DMS153 (cell line): ENCODE results near the gene BACH2.

Experiments used
- DNase-seq: peaks from one replicate; lab custom pipeline; 2025; lab: John Stamatoyannopoulos, UW

Gene BACH2

GRCh38 chr6:90277302-90278011 is 19.2 kb downstream of the BACH2 start:
- no peak for DNase-seq

DNA sequence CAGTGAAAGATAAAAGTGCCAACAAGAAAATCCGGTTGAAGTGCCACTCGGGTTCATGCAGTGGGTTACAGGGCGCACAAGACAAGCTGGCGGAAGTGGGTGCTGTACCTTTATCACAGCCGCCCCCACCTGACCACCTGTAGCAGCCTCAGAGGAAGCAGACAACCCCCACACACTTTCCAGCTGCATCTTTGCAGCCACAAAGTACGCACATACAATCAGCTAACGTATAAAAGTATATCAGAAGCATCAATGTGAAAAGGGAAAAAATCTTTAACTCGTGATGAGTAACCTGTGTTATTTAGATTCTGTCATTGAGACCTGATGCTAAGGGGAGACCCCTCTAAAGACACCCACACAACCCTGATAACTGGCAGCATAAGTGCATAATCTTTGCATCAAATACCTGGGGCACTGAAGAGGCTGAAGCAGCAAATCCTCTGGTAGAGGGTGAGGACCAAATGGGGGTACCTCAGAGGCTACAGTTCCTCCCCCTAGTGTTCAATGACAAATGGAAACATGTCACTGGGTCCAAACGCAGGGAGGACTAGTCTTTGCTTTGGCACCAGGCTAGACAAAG is 22.1 kb downstream of the BACH2 start:
- DNase-seq = no peak

DNA sequence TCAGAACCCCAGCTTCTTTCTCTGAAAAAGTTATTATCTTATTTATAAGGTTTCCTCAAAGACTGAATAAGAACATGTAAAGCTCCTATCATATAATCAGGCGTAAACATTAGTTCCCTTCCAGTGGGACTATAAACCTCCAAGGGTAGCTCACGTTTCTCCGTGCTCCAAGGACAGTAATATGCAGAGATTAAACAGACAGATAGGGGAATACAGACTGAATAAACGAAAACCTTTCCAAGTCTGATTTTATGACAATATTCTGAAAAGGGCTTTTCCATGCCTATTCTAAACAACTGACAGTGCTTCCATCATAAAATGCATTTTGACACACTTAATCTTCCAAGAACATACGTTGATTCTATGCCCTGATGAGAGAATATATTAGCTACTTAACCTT is 22.8 kb downstream of the BACH2 start:
- no peak for DNase-seq

DNA sequence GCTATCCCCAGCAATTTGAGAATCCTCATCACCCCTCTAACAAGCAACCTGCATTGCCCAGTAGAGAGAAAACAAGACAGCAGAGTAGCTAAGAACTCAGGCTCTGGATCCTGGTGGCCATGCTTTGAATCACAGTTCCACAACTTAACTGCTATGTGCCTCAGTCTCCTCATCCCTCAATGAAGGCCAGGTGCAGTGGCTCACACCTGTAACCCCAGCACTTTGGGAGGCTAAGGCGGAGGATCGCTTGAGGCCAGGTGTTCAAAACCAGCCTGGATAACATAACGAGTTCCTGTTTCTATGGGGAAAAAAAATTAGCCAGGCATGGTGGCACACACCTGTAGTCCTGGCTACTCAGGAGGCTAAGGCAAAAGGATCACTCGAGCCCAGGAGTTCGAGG is 23.7 kb downstream of the BACH2 start:
- no peak for DNase-seq

DNA sequence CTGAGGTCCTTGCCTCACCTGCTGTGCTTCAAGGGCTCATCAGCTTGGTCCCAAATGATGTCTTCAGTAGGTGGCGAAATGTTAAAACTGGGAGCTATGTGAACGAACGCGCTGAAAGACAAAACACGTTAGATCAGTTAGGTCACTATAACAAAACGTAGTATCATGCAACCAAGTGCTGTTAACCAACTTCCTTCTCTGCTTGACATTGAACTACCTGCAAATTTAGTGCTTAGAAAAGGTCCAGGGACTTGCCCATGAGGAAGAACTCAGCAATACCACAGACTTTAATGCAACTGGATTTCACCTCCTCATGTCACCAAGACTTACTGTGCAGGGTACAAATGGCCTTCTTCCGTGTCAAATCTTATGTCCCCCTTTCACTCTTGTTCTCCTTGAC is 24.8 kb downstream of the BACH2 start:
- DNase-seq = no peak

DNA sequence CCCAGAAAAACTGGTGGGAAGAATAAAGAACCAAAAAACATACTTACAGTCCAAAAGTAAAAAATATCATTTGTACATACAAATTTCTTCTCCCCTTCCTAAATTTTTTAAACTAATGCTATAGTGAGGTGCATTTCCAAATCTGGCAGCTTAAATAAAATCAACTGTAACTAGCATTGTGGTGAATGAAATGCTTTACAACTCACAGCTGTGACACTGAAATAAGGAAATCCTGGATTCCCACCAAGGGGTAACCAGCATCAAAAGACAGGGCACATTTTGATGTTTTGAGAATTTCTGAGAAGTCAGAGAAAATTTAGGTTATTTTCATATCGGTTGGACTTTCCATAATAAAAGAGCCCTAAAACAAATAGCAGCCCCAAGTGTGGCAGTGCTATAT is 27.3 kb downstream of the BACH2 start:
- DNase-seq = no peak

GRCh38 chr6:90268178-90268577 is 28.5 kb downstream of the BACH2 start:
- no peak for DNase-seq

DNA sequence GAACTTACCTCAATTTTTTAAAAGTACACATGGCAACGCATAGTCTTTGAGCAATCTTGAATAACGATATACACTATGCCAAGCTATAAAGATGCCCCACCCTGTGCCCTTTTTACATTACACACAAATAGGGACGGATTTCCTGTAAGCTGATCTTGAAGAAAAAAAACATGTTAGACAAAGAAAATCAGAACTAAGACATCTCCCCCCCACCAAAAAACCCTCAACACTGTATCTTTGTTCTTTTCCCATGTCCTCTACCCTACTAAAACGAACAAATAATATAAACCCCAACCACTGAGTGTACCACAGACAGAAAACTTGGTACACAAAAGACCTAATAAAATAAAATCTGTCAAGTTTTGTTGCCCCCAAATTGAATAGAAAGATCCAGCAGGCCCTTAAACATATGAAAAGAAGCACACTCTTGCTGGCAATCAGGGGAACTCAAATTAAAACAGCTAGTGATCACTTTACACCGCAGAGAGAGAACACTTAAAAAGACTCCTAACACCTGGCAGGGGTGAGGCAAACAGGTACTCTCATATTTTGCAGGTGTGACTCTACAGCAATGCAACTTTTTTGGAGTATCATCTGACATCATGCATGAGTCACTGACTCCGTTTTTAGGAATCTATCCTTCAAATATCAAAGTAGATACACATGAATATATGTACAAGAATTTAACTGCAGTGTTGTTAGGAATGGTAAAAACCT is 29.6 kb downstream of the BACH2 start:
- no peak for DNase-seq

GRCh38 chr6:90264561-90264960 is 32.1 kb downstream of the BACH2 start:
- DNase-seq = no peak

- DNase-seq = no peak
Observed at GRCh38 chr6:90263633-90264032, 33.0 kb downstream of the BACH2 start.

DNA sequence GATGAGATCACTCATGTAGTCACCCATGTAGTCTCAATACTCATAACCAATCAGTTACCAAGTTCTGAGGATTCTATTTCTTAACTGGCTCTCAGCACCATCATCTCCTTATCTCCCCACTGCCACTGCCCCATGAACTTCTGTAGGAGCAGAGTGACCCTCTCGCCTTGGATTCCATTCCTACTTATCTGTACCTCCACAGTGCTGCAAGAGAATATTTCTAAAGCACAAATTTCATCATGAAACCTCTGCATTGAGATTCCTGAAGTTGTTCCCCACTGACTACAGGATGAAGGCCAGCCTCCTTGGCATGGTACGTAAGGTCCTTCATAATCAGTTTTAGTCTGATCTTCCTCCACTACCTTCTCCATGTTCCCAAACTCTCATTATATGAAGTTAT is 34.8 kb downstream of the BACH2 start:
- DNase-seq = no peak

GRCh38 chr6:90257486-90257738 is 39.2 kb downstream of the BACH2 start:
- DNase-seq = no peak

- DNase-seq = no peak
Observed at GRCh38 chr6:90256698-90257485, 39.8 kb downstream of the BACH2 start.

GRCh38 chr6:90253631-90254030 is 43.0 kb downstream of the BACH2 start:
- no peak for DNase-seq

- DNase-seq = no peak
Observed at GRCh38 chr6:90251295-90251992, 45.2 kb downstream of the BACH2 start.

DNA sequence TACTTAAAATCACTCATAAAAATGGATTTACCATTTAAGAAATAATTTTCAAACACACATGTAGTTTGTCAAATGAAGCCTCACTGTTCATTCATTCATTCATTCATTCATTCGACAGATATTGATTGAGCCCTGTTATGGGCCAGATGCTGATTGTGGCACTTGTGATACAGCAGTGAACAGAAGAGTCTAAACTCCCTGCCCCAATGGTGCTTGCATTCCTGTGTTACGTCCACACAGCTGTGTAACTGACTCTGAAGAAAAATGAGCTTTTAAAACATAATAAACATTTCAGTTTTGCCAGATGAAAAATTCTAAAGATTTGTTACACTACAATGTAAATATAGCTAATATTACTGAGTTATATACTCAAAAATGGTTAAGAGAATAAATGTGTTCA is 46.2 kb downstream of the BACH2 start:
- no peak for DNase-seq

DNA sequence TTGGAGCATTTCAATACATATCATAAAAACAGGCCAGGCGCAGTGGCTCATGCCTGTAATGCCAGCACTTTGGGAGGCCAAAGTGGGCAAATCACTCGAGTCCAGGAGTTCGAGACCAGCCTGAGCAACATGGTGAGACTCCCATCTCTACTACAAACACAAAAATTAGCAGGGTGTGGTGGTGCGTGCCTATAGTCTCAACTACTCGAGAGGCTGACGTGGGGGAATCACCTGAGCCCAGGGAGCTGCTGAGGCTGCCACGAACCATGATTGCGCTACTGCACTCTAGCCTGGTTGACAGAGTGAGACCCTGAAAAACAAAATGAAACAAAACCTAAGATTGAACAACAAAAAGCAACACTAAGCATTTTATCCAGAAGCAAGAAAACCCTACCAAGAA is 47.2 kb downstream of the BACH2 start:
- DNase-seq = no peak

GRCh38 chr6:90249034-90249433 is 47.6 kb downstream of the BACH2 start:
- DNase-seq = no peak

DNA sequence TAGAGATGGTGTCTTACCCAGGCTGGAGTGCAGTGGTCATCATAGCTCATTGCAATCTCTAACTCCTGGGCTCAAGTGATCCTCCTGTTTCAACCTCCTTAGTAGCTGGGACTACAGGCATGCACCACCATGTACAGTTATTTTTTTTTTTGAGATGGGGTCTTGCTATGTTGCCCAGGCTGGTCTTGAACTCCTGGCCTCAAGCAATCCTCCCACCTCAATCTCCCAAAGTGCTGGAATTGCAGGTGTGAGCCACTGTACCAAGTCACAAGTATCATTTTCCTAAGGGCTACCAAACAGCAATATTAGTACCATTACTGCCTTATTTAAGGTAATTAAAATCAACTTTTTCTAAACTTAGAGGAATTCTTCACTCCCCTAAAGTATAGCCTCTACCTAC is 49.4 kb downstream of the BACH2 start:
- DNase-seq = no peak

GRCh38 chr6:90241229-90241880 is 55.3 kb downstream of the BACH2 start:
- DNase-seq = no peak

GRCh38 chr6:90238496-90239266 is 58.0 kb downstream of the BACH2 start:
- DNase-seq = no peak
